Immature natural killer cell (primary cell): Measurements from ENCODE around the gene PLEKHA8. TPM values are rescaled to one million over a fixed set of nuclear protein-coding genes. Genes with fewer than 3 reads are reported as not detected.

Source experiments
- DNase-seq, 3 donors: peaks; one replicate each; pipeline ENCODE4 v3.0.0; 2022; ENCODE audit warnings: mixed read lengths in 1 of 3
- H3K27ac Mint-ChIP-seq, 6 donors: one replicate each; pipeline ENCODE4 v1.8.0; 2020; ENCODE audit warnings: mixed read lengths in 6 of 6, mild to moderate bottlenecking in 5 of 6, inconsistent platforms in 4 of 6, moderate library complexity in 3 of 6
- H3K27me3 Mint-ChIP-seq, 3 donors: one replicate each; pipeline ENCODE4 v1.8.0; 2020 to 2021; ENCODE audit warnings: low read depth in 3 of 3, mild to moderate bottlenecking in 3 of 3, mixed read lengths in 3 of 3, moderate library complexity in 3 of 3, inconsistent platforms in 1 of 3
- H3K36me3 Mint-ChIP-seq, 3 donors: one replicate each; pipeline ENCODE4 v1.8.0; 2020; ENCODE audit warnings: mixed read lengths in 3 of 3, inconsistent platforms in 2 of 3, mild to moderate bottlenecking in 2 of 3
- H3K4me1 Mint-ChIP-seq, 2 donors: one replicate each; pipeline ENCODE4 v1.8.0; 2020; ENCODE audit warnings: inconsistent platforms in 2 of 2, mild to moderate bottlenecking in 2 of 2, mixed read lengths in 2 of 2, moderate library complexity in 1 of 2
- H3K4me3 Mint-ChIP-seq, 5 donors: one replicate each; pipeline ENCODE4 v1.8.0; 2020; ENCODE audit warnings: mild to moderate bottlenecking in 5 of 5, mixed read lengths in 5 of 5, inconsistent platforms in 3 of 5, moderate library complexity in 3 of 5
- H3K9me3 Mint-ChIP-seq, 6 donors: one replicate each; pipeline ENCODE4 v1.8.0; 2020; ENCODE audit warnings: mild to moderate bottlenecking in 6 of 6, mixed read lengths in 6 of 6, inconsistent platforms in 4 of 6, moderate library complexity in 3 of 6
- polyA plus RNA-seq, 3 donors: library from polyadenylated mRNA; unstranded; fragments of 300-500 nt; fragmentation: Illumina TruSeq; gene quantifications; one replicate each; pipeline ENCODE4 v1.2.3, GENCODE V29; 2021

The PLEKHA8 gene
- polyA plus RNA-seq, 3 donors from 2014 or later: 3.0 to 5.5 (median 5.0) TPM

DNA sequence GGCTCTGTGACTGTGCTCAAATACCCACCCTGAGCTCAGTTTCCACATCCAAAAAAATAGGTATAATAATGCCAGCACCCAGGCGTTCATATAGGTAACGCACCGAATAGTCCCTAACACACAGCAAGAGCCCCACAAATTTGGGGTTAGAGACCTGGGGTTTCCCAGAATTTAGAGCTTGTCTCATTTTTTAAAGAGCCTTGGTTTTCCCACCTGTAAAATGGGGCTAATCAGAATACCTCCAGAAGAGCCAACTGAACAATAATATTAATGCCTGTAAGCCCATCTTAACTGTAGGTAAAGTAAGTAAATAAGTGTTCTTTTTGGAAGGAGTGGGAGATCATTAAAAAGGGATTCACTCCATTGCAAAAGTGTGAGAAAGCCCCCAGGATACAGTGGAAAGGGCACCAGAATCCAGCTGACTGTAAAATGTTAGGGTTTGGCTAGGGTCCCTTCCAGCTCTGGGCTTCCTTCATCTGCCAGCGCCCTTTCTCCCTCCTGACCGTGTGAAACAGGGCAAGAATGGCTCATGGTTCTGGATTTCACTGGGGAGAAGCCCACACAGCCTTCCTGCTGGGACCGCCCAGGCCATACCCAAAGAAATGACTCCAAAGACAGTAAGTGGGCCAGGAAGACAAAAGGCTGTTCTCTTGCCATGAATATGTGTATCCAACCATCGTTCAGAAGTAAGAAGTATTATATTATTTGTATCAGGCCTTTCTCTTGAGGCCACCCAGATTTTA lies 108.7 kb downstream of the PLEKHA8 start:
- H3K4me3 Mint-ChIP-seq: peak overlapping the region; percentile 45 to 93 (median 89)
- no peaks in the 10 kb centered on the region for H3K36me3 Mint-ChIP-seq
- H3K27ac Mint-ChIP-seq: peak overlapping the region in 1 of 6 donors; percentile 57
- no peak for DNase-seq
- no peaks in the 10 kb centered on the region for H3K9me3 Mint-ChIP-seq
- peaks cover 9 to 11% of the 10 kb centered on the region in 2 donors for H3K4me1 Mint-ChIP-seq
- H3K27me3 Mint-ChIP-seq: peaks cover 2 to 24% (median 16%) of the 10 kb centered on the region in 3 donors

DNA sequence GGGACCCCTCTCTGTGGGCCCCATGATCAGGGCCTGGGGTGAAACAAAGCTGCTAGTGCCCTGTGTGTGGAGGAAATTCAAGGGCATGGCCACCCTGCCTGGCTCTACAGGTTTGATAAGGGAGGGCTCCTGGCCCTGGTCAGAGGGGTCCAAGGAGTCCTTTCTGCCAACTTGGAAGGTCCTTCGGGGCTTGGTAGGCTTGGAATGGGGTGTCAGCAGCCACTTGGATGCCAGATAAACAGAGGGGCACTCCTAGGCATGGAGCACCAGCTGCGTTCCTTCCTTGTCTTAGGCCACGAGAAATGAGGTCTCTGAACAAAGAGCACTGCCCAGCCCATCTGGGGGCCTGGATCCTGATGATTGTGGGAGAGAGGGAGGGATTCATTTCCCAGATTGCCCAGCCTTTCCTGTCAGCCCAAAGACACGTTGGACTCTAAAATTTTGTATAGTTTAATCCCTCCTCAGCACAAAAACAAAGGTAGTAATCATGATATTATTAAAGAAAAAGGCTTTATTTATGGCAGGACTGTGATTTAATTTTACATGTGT lies 111.7 kb downstream of the PLEKHA8 start:
- Mint-ChIP-seq H3K27me3 (peaks cover 2 to 5% (median 4%) of the 10 kb centered on the region in 3 donors), H3K36me3 (no peaks in the 10 kb centered on the region), H3K27ac (no peak overlapping the region), H3K4me3 (no peak overlapping the region), H3K9me3 (no peaks in the 10 kb centered on the region), H3K4me1 (peaks cover 0 to 3% of the 10 kb centered on the region in 2 donors)
- DNase-seq: no peak

DNA sequence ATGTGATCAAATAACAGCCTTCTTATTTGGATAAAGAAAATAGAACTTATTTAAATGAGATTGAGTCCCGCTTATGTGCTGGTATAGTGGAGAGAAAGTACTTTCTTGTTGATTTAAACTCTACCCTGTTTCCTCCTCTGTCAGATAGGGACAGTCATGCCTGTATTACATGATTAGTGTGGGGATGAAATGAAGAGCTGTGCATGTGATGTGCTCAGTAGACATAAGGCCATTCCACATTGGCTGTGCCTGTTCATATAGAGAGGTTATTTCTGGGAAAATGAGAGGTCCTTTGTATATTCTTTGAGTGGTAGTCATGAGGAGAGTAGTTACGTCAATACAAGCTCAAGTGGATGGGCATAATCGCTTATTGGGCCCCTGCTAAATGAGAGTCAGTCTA lies 112.2 kb downstream of the PLEKHA8 start:
- Mint-ChIP-seq H3K27ac (no peak overlapping the region), H3K36me3 (no peaks in the 10 kb centered on the region), H3K4me1 (peaks cover 0 to 3% of the 10 kb centered on the region in 2 donors), H3K27me3 (peaks cover 2 to 5% (median 4%) of the 10 kb centered on the region in 3 donors), H3K4me3 (no peak overlapping the region), H3K9me3 (no peaks in the 10 kb centered on the region)
- DNase-seq: no peak

DNA sequence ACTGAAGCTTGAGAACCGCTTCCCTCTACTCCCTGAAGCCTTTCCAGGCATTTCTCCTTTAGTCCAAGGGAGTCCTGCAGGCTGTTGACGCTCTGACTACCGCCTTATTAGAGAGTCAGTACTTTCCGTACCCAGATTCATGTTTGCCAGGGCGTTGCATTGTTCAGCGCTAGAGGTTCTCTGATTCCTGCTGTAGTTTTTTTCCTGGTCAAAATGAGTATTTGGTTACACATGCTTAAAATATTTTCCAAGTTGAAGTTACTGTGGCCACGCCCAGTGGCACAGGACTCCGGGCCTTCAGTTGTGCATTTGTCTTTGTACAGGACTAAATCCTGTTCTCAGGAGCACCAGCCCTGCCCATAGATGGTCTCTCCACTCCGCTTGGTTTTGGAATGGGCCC lies 114.5 kb downstream of the PLEKHA8 start:
- no peaks in the 10 kb centered on the region for H3K36me3 Mint-ChIP-seq
- H3K27me3 Mint-ChIP-seq: no peaks in the 10 kb centered on the region
- DNase-seq: no peak
- no peak overlapping the region for H3K4me3 Mint-ChIP-seq
- no peaks in the 10 kb centered on the region for H3K9me3 Mint-ChIP-seq
- H3K4me1 Mint-ChIP-seq: no peaks in the 10 kb centered on the region
- H3K27ac Mint-ChIP-seq: no peak overlapping the region

DNA sequence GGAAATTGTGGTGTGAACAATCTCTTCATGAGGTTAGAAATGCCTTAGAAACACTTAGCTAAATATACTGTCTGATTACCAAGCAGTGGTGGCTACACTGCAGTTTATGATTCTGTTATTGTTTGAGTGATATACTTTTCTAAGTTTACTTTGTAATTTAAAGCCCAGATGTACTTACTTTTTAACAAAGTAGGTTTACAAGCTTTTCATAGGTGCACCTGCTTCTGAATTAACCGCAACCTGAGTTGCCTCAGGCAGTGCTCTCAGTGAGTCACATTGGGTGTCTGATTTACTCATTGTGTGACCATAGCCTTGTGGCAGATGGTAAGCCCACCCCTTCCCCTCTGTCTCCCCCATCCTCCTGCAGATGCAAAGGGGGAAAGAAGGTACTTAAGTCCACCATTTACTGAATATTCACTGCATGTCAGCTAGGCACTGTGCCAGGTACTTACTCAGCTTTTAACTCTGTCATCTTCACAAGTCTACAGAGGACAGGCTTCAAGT lies 115.6 kb downstream of the PLEKHA8 start:
- Mint-ChIP-seq H3K4me1 (no peaks in the 10 kb centered on the region), H3K27ac (no peak overlapping the region), H3K36me3 (no peaks in the 10 kb centered on the region), H3K4me3 (no peak overlapping the region), H3K9me3 (no peaks in the 10 kb centered on the region), H3K27me3 (peaks cover 0 to 2% (median 0%) of the 10 kb centered on the region in 3 donors)
- no peak for DNase-seq

DNA sequence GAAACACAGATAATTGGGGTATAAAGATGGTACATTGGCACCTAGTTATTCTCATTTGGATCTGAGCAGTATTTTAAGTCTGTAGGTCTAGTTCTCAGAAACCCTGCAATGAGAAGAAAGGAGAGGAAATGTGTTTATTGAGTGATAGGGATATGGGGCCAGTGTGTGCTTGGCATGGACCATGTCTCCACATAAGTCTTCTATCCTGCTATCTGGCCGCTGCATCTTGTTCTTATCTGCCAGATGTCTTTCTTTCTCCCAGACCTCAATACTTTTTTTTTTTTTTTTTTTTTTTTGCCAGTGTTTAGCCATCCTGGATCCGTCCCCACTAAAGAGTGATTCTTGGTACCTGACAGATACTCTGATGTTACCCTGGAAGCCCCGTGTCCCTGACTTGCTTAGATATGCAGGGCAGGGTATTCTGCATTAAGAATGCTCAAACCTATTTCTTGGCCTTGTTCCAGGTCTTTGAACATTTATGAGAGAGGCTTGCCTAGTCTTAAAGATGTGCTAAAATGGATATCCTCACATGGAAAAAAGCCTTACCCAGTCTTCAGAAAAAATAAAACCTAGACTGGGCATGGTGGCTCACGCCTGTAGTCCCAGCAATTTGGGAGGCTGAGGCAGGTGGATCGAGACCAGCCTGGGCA lies 116.6 kb downstream of the PLEKHA8 start:
- DNase-seq: no peak
- Mint-ChIP-seq H3K27ac (no peak overlapping the region), H3K36me3 (no peaks in the 10 kb centered on the region), H3K4me1 (peaks cover 0 to 5% of the 10 kb centered on the region in 2 donors), H3K4me3 (no peak overlapping the region), H3K9me3 (no peaks in the 10 kb centered on the region), H3K27me3 (peaks cover 0 to 2% (median 0%) of the 10 kb centered on the region in 3 donors)

DNA sequence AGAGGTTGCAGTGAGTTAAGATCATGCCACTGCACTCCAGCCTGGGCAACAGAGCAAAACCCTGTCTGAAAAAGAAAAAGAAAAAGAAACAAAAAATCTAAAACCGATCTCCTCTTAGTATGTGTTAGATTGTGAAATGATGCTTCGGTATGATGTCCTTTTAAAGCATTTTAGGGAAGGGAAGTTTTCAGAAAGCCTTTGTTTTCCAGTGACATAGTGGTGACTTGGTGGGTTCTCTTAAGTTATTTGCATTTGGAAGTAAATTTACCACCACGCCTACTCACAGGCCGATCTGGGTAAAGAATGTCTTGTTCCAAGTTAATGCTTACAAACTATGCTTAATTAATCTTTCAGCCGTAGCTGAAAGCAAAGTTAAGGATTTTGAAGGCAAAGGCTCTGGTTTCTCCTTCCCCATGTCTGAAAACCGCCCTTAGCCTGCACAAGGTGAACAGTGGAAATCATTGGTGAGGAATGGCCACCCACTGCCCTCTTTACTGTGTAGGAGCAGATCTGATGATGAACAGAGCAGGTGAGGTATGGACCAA lies 117.3 kb downstream of the PLEKHA8 start:
- no peak overlapping the region for H3K4me3 Mint-ChIP-seq
- peaks cover 3 to 4% (median 3%) of the 10 kb centered on the region in 3 donors for H3K36me3 Mint-ChIP-seq
- peaks cover 0 to 5% of the 10 kb centered on the region in 2 donors for H3K4me1 Mint-ChIP-seq
- H3K27ac Mint-ChIP-seq: no peak overlapping the region
- DNase-seq: no peak
- peaks cover 0 to 2% (median 0%) of the 10 kb centered on the region in 3 donors for H3K27me3 Mint-ChIP-seq
- H3K9me3 Mint-ChIP-seq: no peaks in the 10 kb centered on the region

DNA sequence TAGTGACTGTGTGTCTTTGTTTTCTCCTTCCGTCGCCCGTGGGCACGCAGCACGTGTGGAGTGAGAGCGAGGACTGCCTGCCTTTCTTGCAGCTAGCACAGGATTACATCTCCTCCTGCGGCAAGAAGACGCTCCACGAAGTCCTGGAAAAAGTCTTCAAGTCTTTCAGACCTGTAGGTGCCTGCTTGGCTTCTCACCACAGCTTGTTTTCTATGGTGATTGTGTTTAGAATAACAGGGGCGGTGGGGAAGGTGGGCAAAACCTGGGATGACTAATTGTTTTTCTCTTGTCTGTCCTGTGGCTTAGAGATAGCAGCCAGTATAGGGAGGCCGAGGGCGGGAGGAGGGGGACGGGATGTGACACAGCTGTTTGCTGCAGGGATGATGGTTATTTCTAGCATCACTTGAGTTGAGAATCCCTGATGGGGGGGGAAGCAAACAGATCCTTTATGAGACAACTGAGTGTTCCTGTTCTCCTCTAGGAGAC lies 118.0 kb downstream of the PLEKHA8 start:
- H3K36me3 Mint-ChIP-seq: peaks cover 3 to 4% (median 3%) of the 10 kb centered on the region in 3 donors
- H3K27ac Mint-ChIP-seq: no peak overlapping the region
- DNase-seq: no peak
- H3K4me3 Mint-ChIP-seq: no peak overlapping the region
- H3K27me3 Mint-ChIP-seq: peaks cover 0 to 4% (median 0%) of the 10 kb centered on the region in 3 donors
- H3K4me1 Mint-ChIP-seq: peaks cover 0 to 5% of the 10 kb centered on the region in 2 donors
- no peaks in the 10 kb centered on the region for H3K9me3 Mint-ChIP-seq

- peaks cover 0 to 5% (median 0%) of the 10 kb centered on the region in 3 donors for H3K27me3 Mint-ChIP-seq
- peaks cover 3 to 4% (median 3%) of the 10 kb centered on the region in 3 donors for H3K36me3 Mint-ChIP-seq
- no peak overlapping the region for H3K4me3 Mint-ChIP-seq
- no peaks in the 10 kb centered on the region for H3K9me3 Mint-ChIP-seq
- H3K27ac Mint-ChIP-seq: no peak overlapping the region
- peaks cover 0 to 5% of the 10 kb centered on the region in 2 donors for H3K4me1 Mint-ChIP-seq
- no peak for DNase-seq
Observed at GRCh38 chr7:30147223-30147622, 119.0 kb downstream of the PLEKHA8 start.

DNA sequence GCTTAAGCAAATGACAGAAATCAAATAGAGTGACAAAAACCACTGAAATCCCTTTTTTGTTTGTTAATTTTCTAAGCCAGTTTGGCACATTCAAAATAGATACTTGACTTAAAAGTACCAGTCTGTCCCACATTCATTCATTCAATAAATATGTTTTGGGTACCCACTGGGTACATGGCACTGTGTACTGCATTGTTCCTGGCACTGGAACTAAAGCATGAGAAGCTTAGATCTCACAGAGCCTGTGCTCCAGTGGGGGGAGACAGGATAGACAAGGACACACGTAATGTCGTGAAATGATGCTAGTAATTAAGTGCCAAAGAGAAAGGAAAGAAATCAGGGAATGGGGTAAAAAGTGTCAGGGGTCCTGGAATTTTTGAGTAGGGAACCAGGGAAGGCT lies 119.6 kb downstream of the PLEKHA8 start:
- Mint-ChIP-seq H3K27me3 (peaks cover 0 to 5% (median 0%) of the 10 kb centered on the region in 3 donors), H3K4me1 (peaks cover 0 to 5% of the 10 kb centered on the region in 2 donors), H3K9me3 (no peaks in the 10 kb centered on the region), H3K4me3 (no peak overlapping the region), H3K36me3 (peaks cover 3 to 4% (median 3%) of the 10 kb centered on the region in 3 donors), H3K27ac (no peak overlapping the region)
- DNase-seq: no peak

DNA sequence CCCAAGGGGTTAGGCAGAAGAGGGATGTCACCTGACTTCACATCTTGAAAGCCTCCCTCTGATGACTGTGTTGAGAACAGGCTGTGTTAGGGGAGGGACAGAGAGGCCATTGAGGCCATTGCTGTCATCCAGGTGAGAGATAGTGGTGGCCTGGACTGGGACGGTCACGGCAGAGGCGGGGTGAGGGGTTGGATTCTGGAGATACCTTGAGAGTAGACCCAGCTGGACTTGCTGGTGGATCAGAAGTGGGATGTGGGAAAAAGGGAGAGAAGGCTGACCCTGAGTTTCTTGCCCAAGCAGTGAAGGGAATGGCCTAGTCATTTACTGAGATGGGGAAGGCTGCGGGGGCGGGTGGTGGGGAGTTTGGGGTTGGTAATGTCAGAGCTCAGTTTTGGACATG lies 120.2 kb downstream of the PLEKHA8 start:
- Mint-ChIP-seq H3K4me3 (no peak overlapping the region), H3K36me3 (peaks cover 3 to 6% (median 4%) of the 10 kb centered on the region in 3 donors), H3K4me1 (peaks cover 0 to 5% of the 10 kb centered on the region in 2 donors), H3K27me3 (peaks cover 0 to 5% (median 2%) of the 10 kb centered on the region in 3 donors), H3K27ac (no peak overlapping the region), H3K9me3 (no peaks in the 10 kb centered on the region)
- DNase-seq: no peak

DNA sequence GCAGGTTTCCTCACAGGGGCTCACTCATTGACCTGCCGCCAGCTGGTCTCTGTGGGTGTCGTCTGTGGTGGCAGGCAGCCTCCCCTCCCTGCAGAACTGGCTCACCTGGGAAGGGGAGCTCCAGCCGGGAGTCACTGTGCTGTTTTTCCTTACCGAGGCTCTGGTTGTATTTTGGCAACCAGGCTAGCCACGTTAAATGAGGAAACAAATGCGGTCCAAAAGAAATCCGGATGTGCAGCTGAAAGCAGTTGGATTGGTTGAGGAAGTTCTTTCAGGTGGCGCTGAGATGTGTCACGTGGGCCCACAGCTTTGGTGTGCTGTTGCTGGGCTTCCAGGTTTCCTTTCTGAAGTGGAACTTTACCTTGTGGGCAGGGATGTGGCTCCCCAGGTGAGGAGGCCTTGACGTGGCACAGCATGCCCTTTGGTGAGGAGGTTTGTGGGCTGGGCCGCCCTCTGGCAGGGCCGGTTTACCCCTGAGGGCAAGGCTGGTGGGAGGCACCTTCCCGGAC lies 120.8 kb downstream of the PLEKHA8 start:
- H3K27me3 Mint-ChIP-seq: peaks cover 0 to 5% (median 2%) of the 10 kb centered on the region in 3 donors
- DNase-seq: peak in 1 of 3 donors; percentile 19
- H3K4me3 Mint-ChIP-seq: peak overlapping the region in 1 of 5 donors; percentile 59
- H3K9me3 Mint-ChIP-seq: no peaks in the 10 kb centered on the region
- H3K36me3 Mint-ChIP-seq: peaks cover 3 to 6% (median 4%) of the 10 kb centered on the region in 3 donors
- peaks cover 0 to 5% of the 10 kb centered on the region in 2 donors for H3K4me1 Mint-ChIP-seq
- H3K27ac Mint-ChIP-seq: peak overlapping the region in 1 of 6 donors; percentile 27

DNA sequence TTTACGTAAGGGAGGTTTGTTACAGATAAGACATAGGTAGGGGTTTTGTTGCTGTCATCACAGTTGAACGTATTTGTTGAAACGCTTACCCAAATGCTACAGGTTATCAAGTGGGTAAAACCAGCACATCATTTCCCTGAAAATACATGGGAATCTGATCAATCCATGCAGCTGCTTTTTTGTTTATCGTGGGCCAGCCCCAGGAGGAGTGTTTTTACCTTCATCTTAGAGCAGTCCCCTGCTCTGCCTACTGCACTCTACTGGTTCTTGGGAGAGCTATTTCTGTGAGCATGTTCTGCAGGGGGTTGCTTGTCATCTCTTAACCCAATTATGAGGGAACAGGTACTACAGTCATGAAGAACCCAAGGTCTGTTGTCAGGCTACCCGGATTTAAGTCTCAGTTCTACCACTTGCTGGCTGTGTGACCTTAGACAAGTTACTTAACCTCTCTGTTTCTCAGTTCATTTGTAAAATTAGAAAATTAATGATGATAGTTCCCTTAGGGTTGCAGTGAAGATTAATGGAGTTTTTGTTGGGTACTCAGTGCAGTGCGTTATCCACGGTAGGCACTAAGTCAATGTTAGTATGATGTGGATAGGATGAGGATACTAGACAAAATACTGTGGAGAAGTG lies 121.5 kb downstream of the PLEKHA8 start:
- Mint-ChIP-seq H3K27me3 (peaks cover 0 to 6% (median 2%) of the 10 kb centered on the region in 3 donors), H3K9me3 (no peaks in the 10 kb centered on the region), H3K4me3 (no peak overlapping the region), H3K36me3 (peaks cover 3 to 6% (median 4%) of the 10 kb centered on the region in 3 donors), H3K4me1 (peaks cover 0 to 5% of the 10 kb centered on the region in 2 donors), H3K27ac (no peak overlapping the region)
- no peak for DNase-seq
